ENCODE data around the gene EEFSEC. TPM values are rescaled to one million over a fixed set of nuclear protein-coding genes. Genes with fewer than 3 reads are reported as not detected.

EEFSEC gene
- total RNA-seq, 4 donors from 2014 or later: 11.7 to 23.0 (median 14.9) TPM

GRCh38 chr3:128226186-128226725, 73.0 kb downstream of the EEFSEC start:
- ATAC-seq (ENCODE audit: low FRiP score) (no peak), DNase-seq (ENCODE audit: low spot score) (no peak)
- TF ChIP-seq CTCF (IDR thresholded peaks at IDR 0.05): no peak

GRCh38 chr3:128226795-128227395, 73.6 kb downstream of the EEFSEC start:
- DNase-seq (ENCODE audit: low spot score) (no peak), ATAC-seq (ENCODE audit: low FRiP score) (no peak)
- no peak for TF ChIP-seq CTCF (IDR thresholded peaks at IDR 0.05)

GRCh38 chr3:128227507-128227906, 74.2 kb downstream of the EEFSEC start:
- ATAC-seq (ENCODE audit: low FRiP score): no peak
- DNase-seq (ENCODE audit: low spot score): no peak
- no peak for TF ChIP-seq CTCF (IDR thresholded peaks at IDR 0.05)

- TF ChIP-seq CTCF (IDR thresholded peaks at IDR 0.05): no peak
- no peak for ATAC-seq (ENCODE audit: low FRiP score)
- no peak for DNase-seq (ENCODE audit: low spot score)
Observed at GRCh38 chr3:128228366-128228910, 75.2 kb downstream of the EEFSEC start.

- TF ChIP-seq CTCF (IDR thresholded peaks at IDR 0.05): no peak
- DNase-seq (ENCODE audit: low spot score) (no peak), ATAC-seq (ENCODE audit: low FRiP score) (no peak)
Observed at GRCh38 chr3:128229106-128229857, 76.0 kb downstream of the EEFSEC start.

- TF ChIP-seq CTCF (IDR thresholded peaks at IDR 0.05): no peak
- DNase-seq (ENCODE audit: low spot score) (no peak), ATAC-seq (ENCODE audit: low FRiP score) (no peak)
Observed at GRCh38 chr3:128231606-128232005, 78.3 kb downstream of the EEFSEC start.
